ENCODE data around the gene CTDP1. TPM values are rescaled to one million over a fixed set of nuclear protein-coding genes. Genes with fewer than 3 reads are reported as not detected.

CTDP1 gene
- total RNA-seq, 4 donors from 2014 or later, result 33.9 to 42.2 (median 38.9) TPM

DNA sequence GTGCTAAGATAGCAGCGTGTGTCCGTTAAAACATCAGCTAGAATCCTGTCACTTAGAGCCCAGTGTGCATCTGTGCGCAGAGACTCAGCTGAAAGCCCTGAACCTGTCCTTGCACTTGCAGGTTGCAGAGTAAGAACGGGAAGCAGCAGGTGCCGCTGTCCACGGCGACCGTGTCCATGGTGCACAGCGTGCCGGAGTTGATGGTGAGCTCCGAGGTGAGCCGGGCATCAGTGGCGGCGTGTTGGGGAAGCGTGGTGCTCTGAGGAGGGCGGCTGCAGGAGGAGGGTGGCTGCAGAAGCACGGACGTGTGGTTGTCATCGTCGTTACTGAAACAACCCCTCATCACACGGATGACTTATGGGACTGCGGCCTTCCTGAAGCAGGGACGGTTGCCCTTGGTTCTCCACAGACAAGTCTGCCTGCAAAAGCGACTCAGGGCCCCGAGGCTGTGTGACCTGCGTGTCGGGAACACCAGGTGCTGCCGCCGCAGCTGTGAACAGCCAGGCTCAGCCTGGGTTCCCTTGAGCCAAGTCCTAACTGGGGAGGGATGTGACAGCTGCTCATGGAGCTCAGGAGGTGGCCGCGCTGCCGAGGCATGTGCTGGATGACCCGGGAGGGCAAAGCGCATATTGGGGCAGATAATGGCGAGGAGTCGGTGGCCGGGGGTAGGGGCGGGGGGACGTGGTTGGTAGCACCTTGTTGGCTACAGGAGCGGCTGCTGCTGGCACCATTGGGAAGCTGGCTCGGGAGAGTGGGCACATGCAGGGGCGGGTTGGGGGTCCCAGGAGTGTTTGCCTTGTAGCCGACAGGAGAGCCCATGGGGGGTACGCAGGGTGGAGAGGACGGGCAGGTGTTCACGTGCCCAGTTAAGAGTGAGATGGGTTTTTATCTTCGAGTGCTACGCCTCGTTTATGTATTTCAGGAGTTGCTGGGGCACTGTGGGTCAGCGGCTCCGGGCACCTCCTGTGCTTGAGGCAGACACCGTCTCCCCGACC lies 16.6 kb downstream of the CTDP1 start:
- TF ChIP-seq POLR2A (IDR thresholded peaks at IDR 0.05), result no peak
- TF ChIP-seq, protein P1, sequence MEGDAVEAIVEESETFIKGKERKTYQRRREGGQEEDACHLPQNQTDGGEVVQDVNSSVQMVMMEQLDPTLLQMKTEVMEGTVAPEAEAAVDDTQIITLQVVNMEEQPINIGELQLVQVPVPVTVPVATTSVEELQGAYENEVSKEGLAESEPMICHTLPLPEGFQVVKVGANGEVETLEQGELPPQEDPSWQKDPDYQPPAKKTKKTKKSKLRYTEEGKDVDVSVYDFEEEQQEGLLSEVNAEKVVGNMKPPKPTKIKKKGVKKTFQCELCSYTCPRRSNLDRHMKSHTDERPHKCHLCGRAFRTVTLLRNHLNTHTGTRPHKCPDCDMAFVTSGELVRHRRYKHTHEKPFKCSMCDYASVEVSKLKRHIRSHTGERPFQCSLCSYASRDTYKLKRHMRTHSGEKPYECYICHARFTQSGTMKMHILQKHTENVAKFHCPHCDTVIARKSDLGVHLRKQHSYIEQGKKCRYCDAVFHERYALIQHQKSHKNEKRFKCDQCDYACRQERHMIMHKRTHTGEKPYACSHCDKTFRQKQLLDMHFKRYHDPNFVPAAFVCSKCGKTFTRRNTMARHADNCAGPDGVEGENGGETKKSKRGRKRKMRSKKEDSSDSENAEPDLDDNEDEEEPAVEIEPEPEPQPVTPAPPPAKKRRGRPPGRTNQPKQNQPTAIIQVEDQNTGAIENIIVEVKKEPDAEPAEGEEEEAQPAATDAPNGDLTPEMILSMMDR (IDR thresholded peaks at IDR 0.05), result no peak
- WGBS, 2 donors, result 90 to 93% methylated on average over 52 to 53 of the region's 53 CpGs
- intact Hi-C loops (cut with DNase I; ENCODE audit: low total_unique reads), result no loop called here
- no peak overlapping the region for H3K4me3 ChIP-seq (ENCODE audit: low read depth, poor library complexity, severe bottlenecking)
- no peak for DNase-seq (ENCODE audit: low spot score in 2 of 2)

DNA sequence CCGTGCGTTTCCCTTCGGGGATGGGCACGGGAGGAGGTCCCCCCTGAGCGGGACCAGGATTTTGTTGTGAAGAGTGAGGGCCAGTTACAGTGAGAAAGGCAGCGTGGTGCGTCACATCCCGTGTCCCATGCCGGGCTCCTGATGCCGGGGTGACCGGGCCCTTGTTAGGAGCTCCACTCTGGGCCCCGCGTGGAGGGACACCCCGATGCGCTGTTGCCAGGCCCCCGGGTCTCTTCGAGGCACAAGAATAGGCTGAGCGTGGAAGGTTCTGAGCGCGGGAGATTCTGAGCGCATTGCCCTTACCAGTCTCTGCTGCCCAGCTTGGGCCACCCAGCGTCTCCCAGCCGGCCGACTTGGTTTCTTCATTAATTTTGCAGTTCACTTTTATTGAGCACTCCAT lies 17.6 kb downstream of the CTDP1 start:
- DNase-seq (ENCODE audit: low spot score in 2 of 2), result no peak
- intact Hi-C loops (cut with DNase I; ENCODE audit: low total_unique reads), result no loop called here
- WGBS, 2 donors, result 92 to 93% methylated on average over 24 of the region's 24 CpGs

DNA sequence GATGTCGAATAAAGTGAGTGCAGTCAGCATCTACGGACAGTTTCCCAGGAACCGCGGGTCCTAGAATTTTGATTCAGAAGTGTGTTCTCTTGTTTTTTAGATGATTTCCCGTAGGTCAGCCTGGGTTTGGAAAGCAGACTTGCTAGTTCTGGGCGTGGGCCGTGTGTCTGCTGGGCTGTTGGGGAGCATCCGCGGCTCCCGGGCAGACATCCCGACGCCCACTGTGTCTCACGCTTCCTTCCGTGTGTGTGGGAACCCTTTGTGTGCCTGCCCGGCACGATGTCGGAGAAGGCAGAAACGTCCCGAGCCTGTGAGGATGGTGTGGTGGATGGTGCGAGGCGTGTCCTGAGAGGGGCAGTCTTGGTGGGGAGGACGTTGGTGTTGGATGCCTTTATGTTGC lies 18.4 kb downstream of the CTDP1 start:
- DNase-seq (ENCODE audit: low spot score in 2 of 2), result no peak
- 92 to 94% methylated on average over 22 of the region's 22 CpGs for WGBS, 2 donors
- intact Hi-C loops (cut with DNase I; ENCODE audit: low total_unique reads), result no loop called here
- no peak overlapping the region for H3K4me3 ChIP-seq (ENCODE audit: low read depth, poor library complexity, severe bottlenecking)
- no peak for TF ChIP-seq POLR2A (IDR thresholded peaks at IDR 0.05)
- TF ChIP-seq, protein P1 (IDR thresholded peaks at IDR 0.05), result no peak

More for the DNA sequence above, 17.6 kb downstream of the CTDP1 start:
- no peak overlapping the region for H3K4me3 ChIP-seq (ENCODE audit: low read depth, poor library complexity, severe bottlenecking)
- TF ChIP-seq, protein P1 (IDR thresholded peaks at IDR 0.05), result no peak
- no peak for TF ChIP-seq POLR2A (IDR thresholded peaks at IDR 0.05)

DNA sequence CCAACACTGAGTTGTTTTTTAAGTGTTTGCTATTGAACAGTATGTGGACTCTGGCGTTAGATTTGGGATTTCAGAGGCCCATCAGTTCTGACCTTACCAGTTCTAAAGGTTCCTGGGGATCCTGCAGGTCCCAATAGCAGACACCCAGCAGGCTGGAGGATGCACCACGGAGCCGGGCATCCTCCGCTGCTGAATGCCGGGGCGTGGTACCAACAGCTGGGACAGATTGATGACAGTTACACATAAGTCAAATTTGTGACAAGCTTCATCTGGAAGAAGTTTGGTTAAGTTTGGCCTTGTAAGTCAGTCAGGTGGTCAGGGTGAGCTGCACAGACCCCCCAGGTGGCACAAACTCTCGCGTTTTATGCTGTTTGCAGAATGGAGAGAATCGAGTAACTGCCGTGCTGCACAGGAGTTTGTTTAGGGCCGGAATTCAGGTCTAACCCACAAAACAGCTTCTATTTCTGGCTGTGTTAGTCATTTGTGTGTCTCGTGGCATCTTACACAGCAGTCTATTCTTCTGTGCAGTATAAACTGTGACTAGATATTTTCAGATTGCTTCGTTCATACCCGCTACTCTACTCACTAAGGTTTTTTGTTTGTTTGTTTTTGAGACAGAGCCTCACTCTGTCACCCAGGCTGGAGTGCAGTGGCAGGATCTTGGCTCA lies 19.2 kb downstream of the CTDP1 start:
- intact Hi-C loops (cut with DNase I; ENCODE audit: low total_unique reads), result no loop called here
- no peak overlapping the region for H3K4me3 ChIP-seq (ENCODE audit: low read depth, poor library complexity, severe bottlenecking)
- TF ChIP-seq POLR2A (IDR thresholded peaks at IDR 0.05), result no peak
- TF ChIP-seq, protein P1 (IDR thresholded peaks at IDR 0.05), result no peak
- DNase-seq (ENCODE audit: low spot score in 2 of 2), result no peak
- 83 to 94% methylated on average over 14 of the region's 14 CpGs for WGBS, 2 donors

DNA sequence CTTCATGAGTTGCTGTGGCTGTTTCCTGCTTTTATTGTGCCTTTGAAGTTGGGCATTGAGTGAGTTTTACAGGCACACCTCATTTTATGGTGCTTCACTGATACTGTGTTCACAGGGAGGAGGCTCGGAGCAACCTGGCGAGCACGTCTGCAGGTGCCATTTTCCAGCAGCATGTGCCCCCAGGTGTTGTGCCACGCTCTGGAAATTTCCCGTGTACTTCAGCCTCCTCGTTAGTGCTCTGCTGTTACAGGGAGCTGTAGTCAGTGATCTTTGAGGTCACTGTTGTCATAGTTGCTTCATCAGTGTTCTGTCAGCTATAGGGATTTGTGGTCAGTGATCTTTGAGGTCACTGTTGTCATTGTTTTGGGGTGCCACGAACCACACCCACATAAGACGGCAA lies 20.1 kb downstream of the CTDP1 start:
- intact Hi-C loops (cut with DNase I; ENCODE audit: low total_unique reads), result no loop called here
- H3K4me3 ChIP-seq (ENCODE audit: low read depth, poor library complexity, severe bottlenecking), result no peak overlapping the region
- DNase-seq (ENCODE audit: low spot score in 2 of 2), result no peak
- no peak for TF ChIP-seq POLR2A (IDR thresholded peaks at IDR 0.05)
- TF ChIP-seq, protein P1 (IDR thresholded peaks at IDR 0.05), result no peak
- WGBS, 2 donors, result 89 to 93% methylated on average over 8 of the region's 8 CpGs

All from lower leg skin (tissue), 4 donors.